Endothelial cell of umbilical vein (primary cell): ENCODE data around the gene TTLL10. TPM values are rescaled to one million over a fixed set of nuclear protein-coding genes. Genes with fewer than 3 reads are reported as not detected.

ENCODE experiments used
- BruUV-seq: library from RNA; stranded (reverse); fragments of 400-500 nt; replicated peaks from 2 replicates; lab custom pipeline; 2021; lab: Mats Ljungman, UMichigan
- CTCF ChIA-PET: fragments of 300-600, 350-600 bp; sonication (Branson Sonifier 250); formaldehyde crosslinking; loops from one replicate; lab custom pipeline; 2021; ENCODE audit warnings: antibody characterized with exemption, inconsistent platforms; lab: Charles Lee
- POLR2A ChIA-PET: fragments of 300-600, 350-600 bp; sonication (Branson Sonifier 250); formaldehyde crosslinking; loops from one replicate; lab custom pipeline; 2021; ENCODE audit warnings: antibody characterized with exemption, inconsistent platforms; lab: Charles Lee
- DNase-seq: peaks from one replicate; pipeline ENCODE4 v3.0.0-alpha.2; 2011; ENCODE audit warnings: low read depth, low spot score
- FAIRE-seq: peaks from 2 replicates; lab custom pipeline; 2011; peaks lifted over from hg19 to GRCh38; lab: Jason Lieb, UNC
- H2AFZ ChIP-seq: 2 replicates; pipeline ENCODE4 v1.6.0; 2012; ENCODE audit warnings: low read depth, low read length, control low read depth, inconsistent platforms
- H3K27ac ChIP-seq: 2 replicates; pipeline ENCODE4 v1.5.1; 2011; ENCODE audit warnings: low read depth, mild to moderate bottlenecking, control low read depth, low read length, moderate library complexity; ENCODE audit not compliant: insufficient read depth
- H3K27me3 ChIP-seq, 2 experiments: 2 replicates each; pipeline versions ENCODE4 v1.6.0 to v1.6.1; 2011; ENCODE audit warnings: low read length in 2 of 2, mixed read lengths in 1 of 2; ENCODE audit not compliant: control insufficient read depth in 2 of 2, insufficient read depth in 2 of 2
- H3K36me3 ChIP-seq, 2 experiments: 2 replicates in 1 of 2; 3 replicates in 1 of 2; pipeline ENCODE4 v1.5.1; 2011; ENCODE audit warnings: low read length in 2 of 2, mild to moderate bottlenecking in 1 of 2, moderate library complexity in 1 of 2; ENCODE audit not compliant: control insufficient read depth in 2 of 2, insufficient read depth in 2 of 2; ENCODE audit errors: extremely low read depth in 1 of 2
- H3K4me1 ChIP-seq: 3 replicates; pipeline ENCODE4 v1.5.1; 2011; ENCODE audit warnings: mild to moderate bottlenecking, low read length; ENCODE audit not compliant: control insufficient read depth, insufficient read depth; ENCODE audit errors: extremely low read depth
- H3K4me2 ChIP-seq: 2 replicates; pipeline ENCODE4 v1.6.1; 2011; ENCODE audit warnings: low read length, control low read depth, mixed read lengths; ENCODE audit not compliant: insufficient read depth
- H3K4me3 ChIP-seq, 3 experiments: fragments of 200-600 bp in 1 of 3; sonication (generic), shearing (Covaris generic) in 1 of 3; replicated peaks in 1 of 3; 2 replicates each; pipeline ENCODE4 v1.5.1; 2011 to 2016; ENCODE audit warnings: control low read depth in 3 of 3, low read length in 3 of 3, mild to moderate bottlenecking in 2 of 3, inconsistent platforms in 1 of 3, low read depth in 1 of 3, moderate library complexity in 1 of 3; ENCODE audit not compliant: insufficient read depth in 1 of 3
- H3K79me2 ChIP-seq: 2 replicates; pipeline ENCODE4 v1.6.0; 2012; ENCODE audit warnings: low read length, inconsistent platforms; ENCODE audit not compliant: control insufficient read depth, insufficient read depth
- H3K9ac ChIP-seq: replicated peaks from 2 replicates; pipeline ENCODE3; 2011; ENCODE audit warnings: low read length, control low read depth; ENCODE audit not compliant: insufficient read depth; ENCODE audit errors: extremely low read depth
- H3K9me1 ChIP-seq: replicated peaks from 3 replicates; pipeline ENCODE4 v1.6.0; 2011; ENCODE audit warnings: mild to moderate bottlenecking, low read length; ENCODE audit not compliant: control insufficient read depth, insufficient read depth; ENCODE audit errors: extremely low read depth
- H3K9me3 ChIP-seq: replicated peaks from 2 replicates; pipeline ENCODE4 v1.5.1; 2012; ENCODE audit warnings: low read length, inconsistent platforms; ENCODE audit not compliant: control insufficient read depth, insufficient read depth
- H4K20me1 ChIP-seq: replicated peaks from 2 replicates; pipeline ENCODE3; 2011; ENCODE audit warnings: mild to moderate bottlenecking, low read length; ENCODE audit not compliant: control insufficient read depth, insufficient read depth; ENCODE audit errors: extremely low read depth
- EZH2 ChIP-seq: IDR thresholded peaks from 2 replicates; pipeline ENCODE4 v1.6.1; 2012; ENCODE audit warnings: borderline replicate concordance, low read depth, mild to moderate bottlenecking, moderate library complexity, low read length, inconsistent platforms; ENCODE audit not compliant: severe bottlenecking
- FOS ChIP-seq: IDR thresholded peaks from 2 replicates; pipeline ENCODE4 v1.6.1; 2011; ENCODE audit warnings: mild to moderate bottlenecking, low read length, moderate library complexity, borderline replicate concordance; ENCODE audit not compliant: insufficient read depth
- GATA2 ChIP-seq: IDR thresholded peaks from 2 replicates; pipeline ENCODE4 v1.7.0; 2011; ENCODE audit warnings: low read depth, mild to moderate bottlenecking, moderate library complexity, mixed read lengths, low read length; ENCODE audit not compliant: insufficient read length, insufficient read depth
- JUN ChIP-seq: IDR thresholded peaks from 2 replicates; pipeline ENCODE4 v1.6.1; 2011; ENCODE audit warnings: borderline replicate concordance, low read depth; ENCODE audit not compliant: insufficient read length, insufficient read depth
- MYC ChIP-seq: IDR thresholded peaks from one replicate; pipeline ENCODE4 v1.6.1; 2011; ENCODE audit warnings: mild to moderate bottlenecking, low read depth, low read length
- POLR2A ChIP-seq: IDR thresholded peaks from 2 replicates; pipeline ENCODE4 v1.6.1; 2012; ENCODE audit warnings: low read depth, mild to moderate bottlenecking, control low read depth, low read length
- POLR2AphosphoS5 ChIP-seq: IDR thresholded peaks from 2 replicates; pipeline ENCODE4 v1.6.1; 2012; ENCODE audit warnings: low read depth, mild to moderate bottlenecking, control low read depth, low read length, moderate library complexity; ENCODE audit not compliant: insufficient read depth
- dilution Hi-C: fragments of 300-500 bp; cut with MboI; formaldehyde crosslinking; loops from one replicate; pipeline ENCODE4 v1.15.0; 2019; ENCODE audit warnings: low sequenced_read_pairs; ENCODE audit not compliant: extremely low pct_ligation_motif_present
- intact Hi-C: fragments of 100-400 bp; cut with micrococcal nuclease; formaldehyde crosslinking; loops from one replicate; pipeline ENCODE4 v1.10.0; 2022
- polyA plus RNA-seq, 4 experiments: library from polyadenylated mRNA; depleted of rRNA in 3 of 4; stranded (reverse) in 3 of 4; unstranded in 1 of 4; fragments of >200 nt; gene quantifications; 2 replicates each; pipeline versions ENCODE4 v1.2.1 to v1.2.3, GENCODE V29; 2011 to 2012; ENCODE audit warnings: missing spikeins in 1 of 4
- total RNA-seq: library from RNA; stranded (reverse); gene quantifications from 2 replicates; pipeline ENCODE4 v1.2.3, GENCODE V29; 2021
- TF ChIP-seq, protein P1 (sequence below): IDR thresholded peaks from 2 replicates; pipeline ENCODE4 v1.6.1; 2011; ENCODE audit not compliant: insufficient read depth, insufficient read length
- TF ChIP-seq, protein P2 (sequence below), 2 donors: IDR thresholded peaks; 1 replicate in 1 of 2; 2 replicates in 1 of 2; pipeline ENCODE4 v1.5.1; 2011; ENCODE audit warnings: low read length in 2 of 2, mild to moderate bottlenecking in 2 of 2, moderate library complexity in 2 of 2, control low read depth in 1 of 2, inconsistent platforms in 1 of 2, low read depth in 1 of 2; ENCODE audit not compliant: insufficient read depth in 1 of 2; ENCODE audit errors: extremely low read depth in 1 of 2

The TTLL10 gene
- total and polyA plus RNA-seq, 2 donors (not counting 3 experiments of a cell fraction or from before 2014, with no cell fraction given) = not detected

- intact Hi-C loops (no loop called here), dilution Hi-C loops (no loop called here)
- H3K4me2 ChIP-seq = no peak overlapping the region
- peaks cover 5 to 15% of the 10 kb centered on the region in 2 experiments for H3K27me3 ChIP-seq
- no peaks in the 10 kb centered on the region for H4K20me1 ChIP-seq
- ChIA-PET POLR2A (no interaction called here), CTCF (no interaction called here)
- FAIRE-seq (no peak), DNase-seq (no peak)
- no peak overlapping the region for H3K4me3 ChIP-seq
- no peaks in the 10 kb centered on the region for H3K36me3 ChIP-seq
- H3K4me1 ChIP-seq = no peaks in the 10 kb centered on the region
- H3K9me1 ChIP-seq = no peaks in the 10 kb centered on the region
- H2AFZ ChIP-seq = no peak overlapping the region
- H3K9ac ChIP-seq = no peak overlapping the region
- TF ChIP-seq, protein P1, sequence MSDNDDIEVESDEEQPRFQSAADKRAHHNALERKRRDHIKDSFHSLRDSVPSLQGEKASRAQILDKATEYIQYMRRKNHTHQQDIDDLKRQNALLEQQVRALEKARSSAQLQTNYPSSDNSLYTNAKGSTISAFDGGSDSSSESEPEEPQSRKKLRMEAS = no peak
- TF ChIP-seq POLR2A (no peak), FOS (no peak), MYC (no peak), JUN (no peak), EZH2 (no peak), GATA2 (no peak), POLR2AphosphoS5 (no peak)
- TF ChIP-seq, protein P2, sequence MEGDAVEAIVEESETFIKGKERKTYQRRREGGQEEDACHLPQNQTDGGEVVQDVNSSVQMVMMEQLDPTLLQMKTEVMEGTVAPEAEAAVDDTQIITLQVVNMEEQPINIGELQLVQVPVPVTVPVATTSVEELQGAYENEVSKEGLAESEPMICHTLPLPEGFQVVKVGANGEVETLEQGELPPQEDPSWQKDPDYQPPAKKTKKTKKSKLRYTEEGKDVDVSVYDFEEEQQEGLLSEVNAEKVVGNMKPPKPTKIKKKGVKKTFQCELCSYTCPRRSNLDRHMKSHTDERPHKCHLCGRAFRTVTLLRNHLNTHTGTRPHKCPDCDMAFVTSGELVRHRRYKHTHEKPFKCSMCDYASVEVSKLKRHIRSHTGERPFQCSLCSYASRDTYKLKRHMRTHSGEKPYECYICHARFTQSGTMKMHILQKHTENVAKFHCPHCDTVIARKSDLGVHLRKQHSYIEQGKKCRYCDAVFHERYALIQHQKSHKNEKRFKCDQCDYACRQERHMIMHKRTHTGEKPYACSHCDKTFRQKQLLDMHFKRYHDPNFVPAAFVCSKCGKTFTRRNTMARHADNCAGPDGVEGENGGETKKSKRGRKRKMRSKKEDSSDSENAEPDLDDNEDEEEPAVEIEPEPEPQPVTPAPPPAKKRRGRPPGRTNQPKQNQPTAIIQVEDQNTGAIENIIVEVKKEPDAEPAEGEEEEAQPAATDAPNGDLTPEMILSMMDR (IDR thresholded peaks at IDR 0.05; ENCODE audit: extremely low read depth in 1 of 2, insufficient read depth in 1 of 2, low read depth in 1 of 2, low read length in 2 of 2) = no peak
- BruUV-seq = no TSS peak
- no peak overlapping the region for H3K27ac ChIP-seq
- no peaks in the 10 kb centered on the region for H3K9me3 ChIP-seq
- H3K79me2 ChIP-seq = no peaks in the 10 kb centered on the region
Observed at GRCh38 chr1:1203561-1204424, 30.1 kb downstream of the TTLL10 start.
